PC-9 (cell line): ENCODE data around the gene DTX1.

Experiments used
- CTCF ChIP-seq: fragments of 200-600 bp; sonication (generic); conservative IDR thresholded peaks from 2 replicates; pipeline ENCODE4 v1.6.1; 2017; ENCODE audit warnings: mixed run types, antibody characterized with exemption, mild to moderate bottlenecking, moderate library complexity
- EZH2 ChIP-seq: fragments of 200-600 bp; sonication (generic); IDR thresholded peaks from 2 replicates; pipeline ENCODE4 v1.8.0; 2017; ENCODE audit warnings: antibody characterized with exemption, low read depth

- TF ChIP-seq CTCF = peak; percentile 56; the same call in 1 of the 2 replicates
- no peak for TF ChIP-seq EZH2
Measured at GRCh38 chr12:113049976-113050742, 6.4 kb upstream of the DTX1 start.
